Calu3 (cell line): Measurements from ENCODE around the gene LZTFL1. TPM values are rescaled to one million over a fixed set of nuclear protein-coding genes. Genes with fewer than 3 reads are reported as not detected.
A peak's percentile ranks its signal among the peaks of the same experiment; 100 is the strongest.

ENCODE experiments used
- BruUV-seq: library from RNA; stranded (reverse); fragments of 400-500 nt; replicated peaks from 2 replicates; lab custom pipeline; 2021; lab: Mats Ljungman, UMichigan
- CTCF ChIA-PET: fragments of 300-600 bp; sonication (Branson Sonifier 250); formaldehyde crosslinking; loops from one replicate; lab custom pipeline; 2022; ENCODE audit warnings: antibody characterized with exemption; lab: Charles Lee
- DNase-seq: peaks from one replicate; pipeline ENCODE4 v3.0.0; 2022
- H3K27ac Mint-ChIP-seq: one replicate; pipeline ENCODE4 v1.8.0; 2022; ENCODE audit warnings: mixed read lengths; ENCODE audit not compliant: unreplicated experiment
- H3K27me3 Mint-ChIP-seq: one replicate; pipeline ENCODE4 v1.8.0; 2022; ENCODE audit warnings: mixed read lengths; ENCODE audit not compliant: unreplicated experiment
- H3K36me3 Mint-ChIP-seq: one replicate; pipeline ENCODE4 v1.8.0; 2022; ENCODE audit warnings: mild to moderate bottlenecking, moderate library complexity, mixed read lengths; ENCODE audit not compliant: insufficient read depth, unreplicated experiment
- H3K4me1 Mint-ChIP-seq: one replicate; pipeline ENCODE4 v1.8.0; 2022; ENCODE audit warnings: mild to moderate bottlenecking, low read depth, mixed read lengths; ENCODE audit not compliant: unreplicated experiment
- H3K4me3 Mint-ChIP-seq: one replicate; pipeline ENCODE4 v1.8.0; 2022; ENCODE audit warnings: mild to moderate bottlenecking, low read depth, moderate library complexity, mixed read lengths; ENCODE audit not compliant: unreplicated experiment
- H3K9me3 Mint-ChIP-seq: one replicate; pipeline ENCODE4 v1.8.0; 2022; ENCODE audit warnings: low read depth, mixed read lengths; ENCODE audit not compliant: unreplicated experiment
- CTCF ChIP-seq: fragments of 200-600 bp; IDR thresholded peaks from one replicate; pipeline ENCODE4 v1.8.0; 2022; ENCODE audit warnings: antibody characterized with exemption; ENCODE audit not compliant: unreplicated experiment
- intact Hi-C: fragments of 100-400 bp; cut with micrococcal nuclease; formaldehyde crosslinking; loops from one replicate; pipeline ENCODE4 v1.10.0; 2022; ENCODE audit not compliant: unreplicated experiment
- total RNA-seq: library from RNA; stranded (reverse); gene quantifications from 2 replicates; pipeline ENCODE4 v1.2.3, GENCODE V29; 2022

Gene LZTFL1
- total RNA-seq, 1 experiment from 2014 or later: 12.7 TPM

- H3K27ac Mint-ChIP-seq: peak overlapping the region; percentile 95
- CTCF ChIA-PET: no interaction called here
- intact Hi-C loops: loop anchor here (5.0 kb wide), 1 partner anchor 236 kb away; no protein-coding TSS in a partner anchor
- H3K4me3 Mint-ChIP-seq: peak overlapping the region; percentile 95
- peaks cover 27% of the 10 kb centered on the region for H3K36me3 Mint-ChIP-seq
- no TSS peak for BruUV-seq
- H3K27me3 Mint-ChIP-seq: peaks cover 33% of the 10 kb centered on the region
- peak; percentile 15 for DNase-seq
- no peak for TF ChIP-seq CTCF
- H3K4me1 Mint-ChIP-seq: peaks cover 8% of the 10 kb centered on the region
- no peaks in the 10 kb centered on the region for H3K9me3 Mint-ChIP-seq
Observed at GRCh38 chr3:45841420-45841756, 531 bp downstream of the LZTFL1 start.

GRCh38 chr3:45838466-45838865 lies 3.5 kb downstream of the LZTFL1 start:
- CTCF ChIA-PET: no interaction called here
- intact Hi-C loops: no loop called here
- Mint-ChIP-seq H3K4me3 (no peak overlapping the region), H3K27ac (no peak overlapping the region), H3K9me3 (no peaks in the 10 kb centered on the region), H3K4me1 (peaks cover 8% of the 10 kb centered on the region), H3K27me3 (peaks cover 8% of the 10 kb centered on the region), H3K36me3 (peaks cover 27% of the 10 kb centered on the region)
- TF ChIP-seq CTCF: no peak
- no peak for DNase-seq
- BruUV-seq: no TSS peak

- CTCF ChIA-PET: interaction anchor here (0.6 to 1.4 kb wide), 7 partner anchors 9 to 71 kb away, joined by 3 to 36 read pairs (median 3); partner anchors contain the start of gene LZTFL1
- Mint-ChIP-seq H3K36me3 (peaks cover 16% of the 10 kb centered on the region), H3K27ac (no peak overlapping the region), H3K4me1 (no peaks in the 10 kb centered on the region), H3K27me3 (no peaks in the 10 kb centered on the region), H3K4me3 (no peak overlapping the region), H3K9me3 (no peaks in the 10 kb centered on the region)
- no TSS peak for BruUV-seq
- TF ChIP-seq CTCF: peak; percentile 34
- peak; percentile 50 for DNase-seq
- intact Hi-C loops: loop anchor here (1.0 kb wide), 1 partner anchor 71 kb away; no protein-coding TSS in a partner anchor
Observed at GRCh38 chr3:45832699-45833098, 9.2 kb downstream of the LZTFL1 start.

- Mint-ChIP-seq H3K4me3 (no peak overlapping the region), H3K36me3 (peaks cover 11% of the 10 kb centered on the region), H3K27me3 (no peaks in the 10 kb centered on the region), H3K9me3 (no peaks in the 10 kb centered on the region), H3K4me1 (no peaks in the 10 kb centered on the region), H3K27ac (no peak overlapping the region)
- intact Hi-C loops: no loop called here
- no TSS peak for BruUV-seq
- TF ChIP-seq CTCF: no peak
- CTCF ChIA-PET: interaction anchor here (0.6 kb wide), 1 partner anchor 69 kb away, joined by 3 read pairs; no protein-coding TSS in a partner anchor
- no peak for DNase-seq
Observed at GRCh38 chr3:45830121-45830520, 11.8 kb downstream of the LZTFL1 start.
